ENCODE measurements around the gene FOLR1. TPM values are rescaled to one million over a fixed set of nuclear protein-coding genes. Genes with fewer than 3 reads are reported as not detected.
"Not testable (repeated sequence)": the region's sequence is repeated elsewhere in the genome, so short reads cannot be mapped to it uniquely, and the experiment has no call there.

Gene FOLR1
- total RNA-seq = 0.96 TPM

GRCh38 chr11:72191961-72192381, at the start of gene FOLR1:
TSS of gene FOLR1 (plus strand) at chr11:72192140. CDS start at chr11:72192174, 34 bp downstream.
- ATAC-seq = peak; percentile 47

DNA sequence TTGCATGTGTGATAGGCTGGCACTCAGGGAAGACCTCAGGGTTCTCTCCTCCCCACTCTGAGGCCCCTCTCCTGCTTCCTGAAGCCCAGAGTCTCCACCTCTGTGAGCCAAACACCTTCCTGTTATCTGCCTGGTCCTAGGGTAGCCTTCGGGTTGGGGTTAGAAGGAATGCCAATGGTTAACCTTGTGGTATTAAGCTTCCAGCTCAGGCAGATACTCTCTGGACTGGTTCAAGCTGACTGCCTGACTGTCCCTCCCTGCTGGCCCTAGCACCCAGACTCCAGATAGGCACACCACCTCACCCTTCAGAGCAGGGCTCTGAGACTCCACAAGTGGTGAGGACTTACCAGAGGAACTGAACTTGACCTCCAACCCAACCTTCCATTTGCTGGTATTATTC, 49.4 kb upstream of the FOLR1 start:
- ATAC-seq = peak; percentile 5

DNA sequence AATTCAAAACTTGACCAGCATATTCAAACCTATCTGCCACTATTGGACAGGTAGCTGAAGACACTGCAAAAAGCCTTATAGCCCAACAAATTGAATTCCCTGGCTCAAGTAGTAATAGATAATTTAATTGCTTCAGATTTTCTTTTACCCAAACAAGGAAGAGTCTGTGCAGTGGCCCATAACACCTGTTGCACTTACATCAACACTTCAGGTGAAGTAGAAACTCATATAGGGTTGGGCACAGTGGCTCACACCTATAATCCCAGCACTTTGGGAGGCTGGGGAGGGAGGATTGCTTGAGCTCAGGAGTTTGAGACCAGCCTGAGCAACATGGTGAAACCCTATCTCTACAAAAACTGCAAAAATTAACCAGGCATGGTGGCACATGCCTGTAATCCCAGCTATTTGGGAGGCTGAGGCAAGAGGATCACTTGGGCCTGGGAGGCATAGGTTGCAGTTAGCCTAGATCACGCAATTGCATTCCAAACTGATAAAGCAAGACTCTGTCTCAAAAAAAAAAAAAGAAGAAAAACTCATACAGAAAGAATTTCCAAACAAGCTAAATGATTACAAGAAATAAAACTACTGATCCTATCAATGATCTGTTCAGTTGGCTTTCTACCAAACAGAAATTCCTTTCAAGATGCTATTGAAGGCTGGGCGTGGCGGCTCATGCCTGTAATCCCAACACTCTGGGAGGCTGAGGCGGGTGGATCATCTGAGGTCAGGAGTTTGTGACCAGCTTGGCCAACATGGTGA, 47.0 kb upstream of the FOLR1 start:
- ATAC-seq = no peak

DNA sequence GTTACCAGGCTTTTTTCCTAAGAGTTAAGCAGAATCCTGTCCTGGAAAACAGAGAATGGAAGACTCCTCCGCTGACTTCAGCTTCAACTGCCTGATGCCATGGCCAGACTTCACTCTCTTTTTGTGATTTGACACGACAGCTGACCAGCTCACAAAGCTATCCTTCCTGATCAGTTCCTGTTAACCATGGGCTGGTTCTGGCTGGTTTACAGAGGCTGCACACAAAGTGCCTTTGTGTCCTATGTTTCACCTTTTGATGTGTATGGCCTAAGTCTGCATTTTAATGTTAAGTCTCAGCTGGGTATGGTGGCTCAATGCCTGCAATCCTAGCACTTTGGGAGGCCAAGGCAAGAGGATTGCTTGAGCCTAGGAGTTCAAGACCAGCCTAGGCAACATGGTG, 45.3 kb upstream of the FOLR1 start:
- no peak for ATAC-seq

GRCh38 chr11:72150882-72151281, 41.1 kb upstream of the FOLR1 start:
- ATAC-seq = no peak

- not testable (repeated sequence) for ATAC-seq
These were observed 38.1 kb upstream of the FOLR1 start for GRCh38 chr11:72153874-72154273.

DNA sequence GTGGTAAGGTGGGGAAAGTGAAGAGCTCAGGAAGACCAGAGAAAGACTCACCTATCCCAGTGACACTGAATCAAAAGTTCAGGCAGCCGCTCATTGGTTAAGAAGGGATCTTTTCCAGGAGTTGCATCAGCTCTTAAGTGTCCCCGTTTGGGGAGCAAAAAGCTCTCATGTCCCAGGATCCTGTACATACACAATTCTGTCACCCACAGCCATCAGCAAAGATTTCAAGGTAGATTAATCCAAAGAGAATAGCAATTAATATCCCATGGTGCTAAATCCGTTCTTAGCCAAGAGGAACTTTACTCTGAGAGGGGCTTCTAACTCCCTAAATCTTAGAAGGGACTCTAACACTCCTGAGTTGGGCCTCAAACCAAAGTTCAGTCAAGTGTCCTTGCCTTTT, 37.1 kb upstream of the FOLR1 start:
- ATAC-seq = no peak

GRCh38 chr11:72155751-72156150, 36.2 kb upstream of the FOLR1 start:
- no peak for ATAC-seq

DNA sequence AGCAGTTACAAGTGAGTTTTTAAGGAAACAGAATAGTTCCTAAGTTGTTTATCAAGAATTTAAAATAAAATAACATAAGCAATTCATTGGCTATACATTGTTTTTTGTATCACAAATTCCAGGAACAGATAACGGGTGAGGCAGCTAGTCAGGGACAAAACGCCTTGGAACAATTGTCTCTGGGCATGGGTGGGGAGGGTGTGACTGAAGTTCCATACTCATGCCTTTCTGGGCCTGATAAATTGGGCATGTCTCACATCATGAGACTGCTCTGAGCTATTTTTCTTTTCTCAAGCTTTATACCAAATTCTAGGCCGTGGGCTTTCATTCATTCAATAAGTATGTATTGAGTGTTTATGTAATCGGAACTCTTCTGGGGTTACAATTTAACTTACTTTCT, 34.8 kb upstream of the FOLR1 start:
- ATAC-seq = no peak

- ATAC-seq = no peak
These were observed 31.6 kb upstream of the FOLR1 start for GRCh38 chr11:72160319-72160718.

DNA sequence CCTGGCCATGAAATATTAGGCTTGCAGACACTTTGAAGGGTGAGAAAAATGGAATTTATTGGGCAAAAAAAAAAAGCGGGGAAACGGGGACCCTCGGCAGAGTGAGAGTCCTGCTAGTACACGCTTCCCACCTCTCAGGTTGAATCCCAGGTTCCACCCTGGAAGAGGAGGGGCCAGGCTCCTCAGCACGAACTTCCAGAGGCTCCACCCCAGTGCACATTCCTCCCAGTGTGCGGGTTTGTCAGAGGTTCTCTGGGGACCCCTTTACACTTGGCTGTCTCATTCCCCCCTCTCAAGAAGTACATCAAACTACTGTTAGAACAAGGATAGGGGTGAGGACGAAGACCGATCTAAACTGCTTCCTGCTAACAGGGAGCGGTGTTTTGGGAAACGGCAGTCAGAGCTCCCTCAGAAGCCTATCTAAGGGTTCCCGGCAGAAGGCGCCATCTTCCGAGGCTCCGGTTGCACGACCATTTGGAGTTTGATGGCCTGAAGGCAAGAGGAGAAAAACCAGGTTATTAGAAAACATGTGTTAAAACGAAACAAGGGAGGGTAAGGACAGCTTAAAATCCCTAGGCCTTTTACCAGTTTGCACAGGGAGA, 28.9 kb upstream of the FOLR1 start:
- no peak for ATAC-seq

GRCh38 chr11:72164187-72164586, 27.8 kb upstream of the FOLR1 start:
- not testable (repeated sequence) for ATAC-seq

GRCh38 chr11:72169046-72169555, 22.8 kb upstream of the FOLR1 start:
- not testable (repeated sequence) for ATAC-seq

GRCh38 chr11:72169754-72170153, 22.2 kb upstream of the FOLR1 start:
- not testable (repeated sequence) for ATAC-seq

DNA sequence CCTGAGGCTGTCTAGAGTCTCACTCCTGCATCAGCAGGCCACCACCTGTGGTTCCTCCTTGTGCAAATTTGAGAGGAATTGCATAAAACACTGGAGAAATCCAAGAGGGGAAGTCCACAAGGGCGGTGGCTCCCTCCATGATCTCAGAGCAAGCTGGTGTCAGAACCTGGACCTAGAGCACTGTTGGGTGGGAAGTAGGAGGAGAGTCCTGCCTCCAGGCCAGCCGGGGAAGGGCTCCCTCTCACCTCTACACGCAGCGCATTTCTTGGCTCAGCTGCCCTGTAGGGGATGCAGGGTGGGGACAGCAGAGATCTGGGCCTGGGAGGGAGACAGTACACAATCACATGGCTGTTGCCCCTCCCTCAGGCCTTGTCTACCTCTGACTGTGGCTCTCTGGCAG, 19.9 kb upstream of the FOLR1 start:
- ATAC-seq = peak; percentile 2

GRCh38 chr11:72173291-72173690, 18.6 kb upstream of the FOLR1 start:
- ATAC-seq = no peak

DNA sequence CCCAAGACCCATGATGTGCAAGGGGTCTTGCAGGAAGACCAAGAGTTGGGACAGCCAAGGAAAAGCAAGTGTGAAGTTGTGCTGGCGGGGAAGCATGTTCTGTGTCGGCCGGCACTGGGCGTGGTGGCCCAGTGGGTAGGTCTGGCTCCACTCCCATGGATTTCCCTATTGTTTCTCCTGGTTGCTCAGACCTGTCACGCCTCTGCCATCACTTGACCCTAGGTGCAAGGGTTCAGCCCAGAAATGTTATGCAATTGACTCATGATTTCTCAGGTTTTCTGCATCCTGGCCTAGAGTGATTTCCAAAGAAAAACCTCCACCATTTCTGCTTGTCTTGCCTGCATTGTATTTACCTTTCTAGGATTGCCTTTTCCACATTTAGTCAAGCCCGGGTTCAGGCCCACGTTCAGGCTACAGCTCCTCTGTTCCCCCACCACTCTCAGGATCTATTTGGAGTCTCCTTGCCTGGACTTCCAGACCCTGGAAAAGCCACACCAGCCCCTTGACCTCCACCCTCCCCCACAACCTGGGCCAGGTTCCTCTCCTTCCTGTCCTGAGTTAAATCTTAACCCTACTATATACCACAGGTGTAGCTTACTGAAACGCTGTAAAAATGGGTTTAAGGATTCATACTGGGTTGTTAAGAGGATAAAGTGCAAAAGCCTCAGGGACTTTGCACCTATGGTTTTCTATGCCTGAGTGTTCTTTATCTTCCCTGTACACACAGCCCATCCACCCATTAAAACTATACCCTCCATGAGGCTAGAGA, 17.5 kb upstream of the FOLR1 start:
- peak; percentile 98 for ATAC-seq

DNA sequence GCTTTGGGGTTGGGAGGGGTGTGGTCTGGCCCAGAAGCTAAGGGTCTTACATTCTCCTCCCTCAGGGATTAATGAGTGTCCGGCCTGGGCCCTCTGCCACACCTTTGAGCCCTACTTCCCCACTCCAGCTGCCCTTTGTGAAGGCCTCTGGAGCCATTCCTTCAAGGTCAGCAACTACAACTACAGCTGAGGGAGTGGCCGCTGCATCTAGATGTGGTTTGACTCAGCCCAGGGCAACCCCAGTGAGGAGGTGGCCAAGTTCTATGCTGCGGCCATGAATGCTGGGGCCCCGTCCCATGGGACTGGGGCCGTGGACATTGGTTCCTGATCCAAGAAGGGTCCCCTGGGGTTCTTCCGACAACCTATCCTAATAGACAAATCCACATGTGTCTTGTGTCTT, 14.3 kb upstream of the FOLR1 start:
- ATAC-seq = no peak

- no peak for ATAC-seq
These were observed 12.7 kb upstream of the FOLR1 start for GRCh38 chr11:72179049-72179803.

- ATAC-seq = no peak
These were observed 12.0 kb upstream of the FOLR1 start for GRCh38 chr11:72179804-72180396.

- peak; percentile 81 for ATAC-seq
These were observed 10.9 kb upstream of the FOLR1 start for GRCh38 chr11:72180892-72181552.

DNA sequence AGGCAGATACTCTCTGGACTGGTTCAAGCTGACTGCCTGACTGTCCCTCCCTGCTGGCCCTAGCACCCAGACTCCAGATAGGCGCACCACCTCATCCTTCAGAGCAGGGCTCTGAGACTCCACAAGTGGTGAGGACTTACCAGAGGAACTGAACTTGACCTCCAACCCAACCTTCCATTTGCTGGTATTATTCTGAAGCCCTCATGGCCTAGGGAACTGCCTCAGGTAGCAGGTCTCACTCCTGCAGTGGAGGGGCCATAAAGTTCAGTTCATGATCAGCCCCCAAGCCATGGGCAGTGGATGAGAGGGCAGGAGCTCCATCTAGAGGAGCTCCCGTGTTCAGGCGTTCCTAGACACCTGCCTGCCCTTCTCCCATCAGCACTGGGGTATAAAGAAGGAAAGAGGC, 10.4 kb upstream of the FOLR1 start:
- peak; percentile 63 for ATAC-seq
